Endothelial cell of umbilical vein (primary cell): ENCODE results near the gene UGT2B7.

Experiments used
- EZH2 ChIP-seq: IDR thresholded peaks from 2 replicates; pipeline ENCODE4 v1.6.1; 2012; ENCODE audit warnings: borderline replicate concordance, low read depth, mild to moderate bottlenecking, moderate library complexity, low read length, inconsistent platforms; ENCODE audit not compliant: severe bottlenecking
- MYC ChIP-seq: IDR thresholded peaks from one replicate; pipeline ENCODE4 v1.6.1; 2011; ENCODE audit warnings: mild to moderate bottlenecking, low read depth, low read length
- POLR2A ChIP-seq: IDR thresholded peaks from 2 replicates; pipeline ENCODE4 v1.6.1; 2012; ENCODE audit warnings: low read depth, mild to moderate bottlenecking, control low read depth, low read length
- POLR2AphosphoS5 ChIP-seq: IDR thresholded peaks from 2 replicates; pipeline ENCODE4 v1.6.1; 2012; ENCODE audit warnings: low read depth, mild to moderate bottlenecking, control low read depth, low read length, moderate library complexity; ENCODE audit not compliant: insufficient read depth
- TF ChIP-seq, protein P1 (sequence below), 2 donors: IDR thresholded peaks; 1 replicate in 1 of 2; 2 replicates in 1 of 2; pipeline ENCODE4 v1.5.1; 2011; ENCODE audit warnings: low read length in 2 of 2, mild to moderate bottlenecking in 2 of 2, moderate library complexity in 2 of 2, control low read depth in 1 of 2, inconsistent platforms in 1 of 2, low read depth in 1 of 2; ENCODE audit not compliant: insufficient read depth in 1 of 2; ENCODE audit errors: extremely low read depth in 1 of 2
- TF ChIP-seq, protein P2 (sequence below): IDR thresholded peaks from 2 replicates; pipeline ENCODE4 v1.6.1; 2011; ENCODE audit not compliant: insufficient read depth, insufficient read length

DNA sequence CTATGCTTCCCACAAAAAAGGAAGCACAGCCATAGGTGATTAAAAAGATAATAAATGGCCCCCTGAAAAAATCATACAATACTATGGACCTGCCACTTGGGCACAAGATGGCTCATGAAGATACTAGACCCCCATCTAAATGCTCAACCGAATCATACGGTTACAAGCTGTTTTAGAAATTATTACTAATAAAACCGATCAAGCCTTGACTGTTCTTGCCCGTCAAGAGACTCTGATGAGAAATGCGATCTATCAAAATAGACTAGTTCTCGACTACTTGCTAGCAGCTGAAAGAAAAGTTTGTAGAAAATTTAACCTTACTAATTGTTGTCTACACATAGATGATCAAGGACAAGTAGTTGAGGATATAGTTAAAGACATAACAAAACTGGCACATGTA lies 40.1 kb upstream of the UGT2B7 start:
- TF ChIP-seq POLR2A, result no peak
- no peak for TF ChIP-seq EZH2
- no peak for TF ChIP-seq POLR2AphosphoS5
- TF ChIP-seq, protein P1, sequence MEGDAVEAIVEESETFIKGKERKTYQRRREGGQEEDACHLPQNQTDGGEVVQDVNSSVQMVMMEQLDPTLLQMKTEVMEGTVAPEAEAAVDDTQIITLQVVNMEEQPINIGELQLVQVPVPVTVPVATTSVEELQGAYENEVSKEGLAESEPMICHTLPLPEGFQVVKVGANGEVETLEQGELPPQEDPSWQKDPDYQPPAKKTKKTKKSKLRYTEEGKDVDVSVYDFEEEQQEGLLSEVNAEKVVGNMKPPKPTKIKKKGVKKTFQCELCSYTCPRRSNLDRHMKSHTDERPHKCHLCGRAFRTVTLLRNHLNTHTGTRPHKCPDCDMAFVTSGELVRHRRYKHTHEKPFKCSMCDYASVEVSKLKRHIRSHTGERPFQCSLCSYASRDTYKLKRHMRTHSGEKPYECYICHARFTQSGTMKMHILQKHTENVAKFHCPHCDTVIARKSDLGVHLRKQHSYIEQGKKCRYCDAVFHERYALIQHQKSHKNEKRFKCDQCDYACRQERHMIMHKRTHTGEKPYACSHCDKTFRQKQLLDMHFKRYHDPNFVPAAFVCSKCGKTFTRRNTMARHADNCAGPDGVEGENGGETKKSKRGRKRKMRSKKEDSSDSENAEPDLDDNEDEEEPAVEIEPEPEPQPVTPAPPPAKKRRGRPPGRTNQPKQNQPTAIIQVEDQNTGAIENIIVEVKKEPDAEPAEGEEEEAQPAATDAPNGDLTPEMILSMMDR (IDR thresholded peaks at IDR 0.05; ENCODE audit: extremely low read depth in 1 of 2, insufficient read depth in 1 of 2, low read depth in 1 of 2, low read length in 2 of 2), result no peak
- TF ChIP-seq MYC, result no peak
- TF ChIP-seq, protein P2, sequence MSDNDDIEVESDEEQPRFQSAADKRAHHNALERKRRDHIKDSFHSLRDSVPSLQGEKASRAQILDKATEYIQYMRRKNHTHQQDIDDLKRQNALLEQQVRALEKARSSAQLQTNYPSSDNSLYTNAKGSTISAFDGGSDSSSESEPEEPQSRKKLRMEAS, result no peak
